ENCODE measurements around the gene C1QTNF1.

The C1QTNF1 gene

DNA sequence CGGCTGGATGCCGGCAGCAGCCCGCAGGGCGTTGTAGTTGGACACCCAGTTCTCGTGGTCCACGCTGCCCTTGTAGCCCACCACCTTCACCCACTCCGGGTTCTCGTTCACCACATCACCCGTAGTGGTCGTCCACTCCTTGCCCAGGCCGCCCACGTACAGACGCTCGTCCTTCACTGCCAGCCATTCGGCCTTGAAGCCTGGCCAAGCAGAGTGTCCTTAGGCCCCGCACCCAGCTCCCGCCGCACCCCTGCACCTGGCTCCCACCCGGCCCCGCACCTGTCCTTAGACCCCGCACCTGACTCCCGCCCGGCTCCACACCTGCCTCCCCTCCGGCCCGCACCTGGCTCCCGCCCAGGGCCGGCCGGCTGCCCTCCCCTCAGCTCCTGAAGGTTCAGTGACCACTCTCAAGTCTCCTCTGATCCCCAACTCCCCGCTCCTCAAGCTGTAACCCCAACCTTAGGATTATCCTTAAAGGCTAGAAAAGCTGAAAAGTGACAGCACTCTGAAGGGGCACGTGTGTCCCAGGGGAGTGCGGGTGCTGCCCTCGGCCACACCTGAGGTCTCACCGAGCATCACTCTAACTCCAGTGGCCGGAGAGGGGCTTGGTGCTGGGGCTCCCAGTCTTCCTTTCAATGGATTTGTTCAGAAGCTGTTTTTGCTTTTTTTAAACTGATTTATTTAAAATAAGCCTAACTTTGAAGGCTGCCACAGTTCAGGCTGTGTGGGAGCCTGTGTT, 28.8 kb upstream of the C1QTNF1 start:
- DNase-seq, result no peak
- Histone ChIP-seq H3K79me2 (ENCODE audit: low read length) (peaks cover 17% of the 10 kb centered on the region), H3K36me3 (replicated peaks; ENCODE audit: insufficient read depth, low read length) (peaks cover 2% of the 10 kb centered on the region), H3K4me2 (ENCODE audit: low read depth, low read length) (no peak overlapping the region), H3K9me2 (replicated peaks; ENCODE audit: insufficient read depth, low read length) (no peaks in the 10 kb centered on the region), H3K27ac (ENCODE audit: low read length) (no peak overlapping the region), H2AFZ (ENCODE audit: low read length) (no peak overlapping the region), H3K9ac (ENCODE audit: low read length) (no peak overlapping the region), H3K27me3 (replicated peaks; ENCODE audit: insufficient read depth, low read length) (no peaks in the 10 kb centered on the region), H3K9me3 (replicated peaks; ENCODE audit: insufficient read depth, low read length) (no peaks in the 10 kb centered on the region), H3K4me3 (ENCODE audit: low read length) (no peak overlapping the region), H4K20me1 (ENCODE audit: insufficient read depth, low read length) (no peaks in the 10 kb centered on the region), H3K4me1 (ENCODE audit: low read length) (no peaks in the 10 kb centered on the region), H3F3A (ENCODE audit: insufficient read depth, low read length) (no peaks in the 10 kb centered on the region)
- TF ChIP-seq EZH2 (optimal IDR thresholded peaks at IDR 0.05; ENCODE audit: low read depth, low read length) (no peak), EZH2phosphoT487 (IDR thresholded peaks at IDR 0.05; ENCODE audit: low read length) (no peak)
- TF ChIP-seq, protein P1, sequence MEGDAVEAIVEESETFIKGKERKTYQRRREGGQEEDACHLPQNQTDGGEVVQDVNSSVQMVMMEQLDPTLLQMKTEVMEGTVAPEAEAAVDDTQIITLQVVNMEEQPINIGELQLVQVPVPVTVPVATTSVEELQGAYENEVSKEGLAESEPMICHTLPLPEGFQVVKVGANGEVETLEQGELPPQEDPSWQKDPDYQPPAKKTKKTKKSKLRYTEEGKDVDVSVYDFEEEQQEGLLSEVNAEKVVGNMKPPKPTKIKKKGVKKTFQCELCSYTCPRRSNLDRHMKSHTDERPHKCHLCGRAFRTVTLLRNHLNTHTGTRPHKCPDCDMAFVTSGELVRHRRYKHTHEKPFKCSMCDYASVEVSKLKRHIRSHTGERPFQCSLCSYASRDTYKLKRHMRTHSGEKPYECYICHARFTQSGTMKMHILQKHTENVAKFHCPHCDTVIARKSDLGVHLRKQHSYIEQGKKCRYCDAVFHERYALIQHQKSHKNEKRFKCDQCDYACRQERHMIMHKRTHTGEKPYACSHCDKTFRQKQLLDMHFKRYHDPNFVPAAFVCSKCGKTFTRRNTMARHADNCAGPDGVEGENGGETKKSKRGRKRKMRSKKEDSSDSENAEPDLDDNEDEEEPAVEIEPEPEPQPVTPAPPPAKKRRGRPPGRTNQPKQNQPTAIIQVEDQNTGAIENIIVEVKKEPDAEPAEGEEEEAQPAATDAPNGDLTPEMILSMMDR (IDR thresholded peaks at IDR 0.05; ENCODE audit: low read length), result no peak

DNA sequence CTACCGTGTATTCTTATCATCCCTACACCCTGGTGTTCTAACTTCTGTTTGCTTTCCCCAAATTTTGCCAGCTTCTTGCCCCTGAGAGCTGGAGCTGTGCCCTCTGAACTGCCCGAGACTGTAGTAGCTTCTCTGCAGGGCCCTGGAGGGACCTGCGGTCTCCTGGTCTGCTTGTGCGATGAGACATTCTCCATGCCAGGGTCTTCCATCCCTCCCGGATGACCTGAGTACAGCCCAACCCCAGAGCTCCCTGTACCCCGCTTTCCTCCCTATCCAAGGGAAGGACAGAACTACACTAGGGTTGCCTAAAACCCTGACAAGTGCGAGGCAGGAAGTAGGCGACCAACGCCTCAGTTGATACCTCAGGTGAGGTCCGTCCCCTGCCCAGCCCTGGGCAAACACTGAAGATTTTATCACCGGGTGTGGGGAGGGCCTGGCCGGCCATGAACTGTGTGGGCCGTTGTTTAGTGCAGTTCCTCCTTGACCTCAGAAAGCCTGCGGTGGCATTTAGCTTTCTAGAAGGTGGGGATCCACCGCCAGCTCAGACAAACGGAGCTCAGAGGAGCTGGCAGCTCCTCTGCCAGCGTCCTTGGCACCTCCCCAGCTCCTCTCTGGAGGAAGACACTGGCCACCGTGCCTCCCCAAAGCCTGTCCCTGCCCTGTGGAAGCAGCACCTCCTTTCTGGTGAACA, 28.1 kb upstream of the C1QTNF1 start:
- no peak overlapping the region for H3K9ac ChIP-seq (ENCODE audit: low read length)
- no peak for DNase-seq

DNA sequence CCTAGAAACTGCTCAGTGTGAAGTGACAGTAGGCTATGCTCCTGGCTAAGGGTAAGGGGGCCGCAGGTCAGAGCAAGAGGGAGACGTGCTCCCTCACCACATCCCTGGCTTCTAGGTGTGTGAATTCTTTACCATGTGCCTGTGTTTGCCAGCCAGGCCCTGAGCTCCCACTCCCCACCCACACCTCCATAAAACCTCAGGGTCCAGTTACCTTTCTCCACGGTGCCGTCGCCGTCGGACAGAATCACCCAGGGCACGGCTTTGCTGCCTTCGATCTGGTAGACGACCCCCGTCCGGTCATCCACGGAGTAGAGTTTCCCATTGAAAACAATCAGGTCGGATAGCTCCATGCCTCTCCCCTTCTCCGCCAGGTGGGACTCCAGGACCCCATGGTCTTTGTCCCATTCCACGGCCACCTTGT, 27.2 kb upstream of the C1QTNF1 start:
- H3K27ac ChIP-seq (ENCODE audit: low read length), result no peak overlapping the region
- H3K27me3 ChIP-seq (replicated peaks; ENCODE audit: insufficient read depth, low read length), result no peaks in the 10 kb centered on the region
- H3K36me3 ChIP-seq (replicated peaks; ENCODE audit: insufficient read depth, low read length), result peaks cover 2% of the 10 kb centered on the region
- no peaks in the 10 kb centered on the region for H3K9me3 ChIP-seq (replicated peaks; ENCODE audit: insufficient read depth, low read length)
- no peaks in the 10 kb centered on the region for H4K20me1 ChIP-seq (ENCODE audit: insufficient read depth, low read length)
- H3K9me2 ChIP-seq (replicated peaks; ENCODE audit: insufficient read depth, low read length), result no peaks in the 10 kb centered on the region
- no peak overlapping the region for H3K4me3 ChIP-seq (ENCODE audit: low read length)
- TF ChIP-seq EZH2 (optimal IDR thresholded peaks at IDR 0.05; ENCODE audit: low read depth, low read length) (no peak), EZH2phosphoT487 (IDR thresholded peaks at IDR 0.05; ENCODE audit: low read length) (no peak)
- TF ChIP-seq, protein P1 (IDR thresholded peaks at IDR 0.05; ENCODE audit: low read length), result no peak
- H3K9ac ChIP-seq (ENCODE audit: low read length), result no peak overlapping the region
- H3F3A ChIP-seq (ENCODE audit: insufficient read depth, low read length), result no peaks in the 10 kb centered on the region
- no peak for DNase-seq
- no peak overlapping the region for H3K4me2 ChIP-seq (ENCODE audit: low read depth, low read length)
- peaks cover 33% of the 10 kb centered on the region for H3K79me2 ChIP-seq (ENCODE audit: low read length)
- H3K4me1 ChIP-seq (ENCODE audit: low read length), result no peaks in the 10 kb centered on the region
- H2AFZ ChIP-seq (ENCODE audit: low read length), result no peak overlapping the region

More for the DNA sequence above, 28.1 kb upstream of the C1QTNF1 start:
- TF ChIP-seq, protein P1 (IDR thresholded peaks at IDR 0.05; ENCODE audit: low read length), result no peak
- no peak for TF ChIP-seq EZH2 (optimal IDR thresholded peaks at IDR 0.05; ENCODE audit: low read depth, low read length)
- TF ChIP-seq EZH2phosphoT487 (IDR thresholded peaks at IDR 0.05; ENCODE audit: low read length), result no peak
- Histone ChIP-seq H3K4me1 (ENCODE audit: low read length) (no peaks in the 10 kb centered on the region), H3K27me3 (replicated peaks; ENCODE audit: insufficient read depth, low read length) (no peaks in the 10 kb centered on the region), H4K20me1 (ENCODE audit: insufficient read depth, low read length) (no peaks in the 10 kb centered on the region), H3K4me3 (ENCODE audit: low read length) (no peak overlapping the region), H2AFZ (ENCODE audit: low read length) (no peak overlapping the region), H3K36me3 (replicated peaks; ENCODE audit: insufficient read depth, low read length) (peaks cover 2% of the 10 kb centered on the region), H3K9me2 (replicated peaks; ENCODE audit: insufficient read depth, low read length) (no peaks in the 10 kb centered on the region), H3F3A (ENCODE audit: insufficient read depth, low read length) (no peaks in the 10 kb centered on the region), H3K79me2 (ENCODE audit: low read length) (peaks cover 24% of the 10 kb centered on the region), H3K9me3 (replicated peaks; ENCODE audit: insufficient read depth, low read length) (no peaks in the 10 kb centered on the region), H3K4me2 (ENCODE audit: low read depth, low read length) (no peak overlapping the region), H3K27ac (ENCODE audit: low read length) (no peak overlapping the region)
